OCI-LY7 (cell line): ENCODE results near the gene PCDHGA12. TPM values are rescaled to one million over a fixed set of nuclear protein-coding genes. Genes with fewer than 3 reads are reported as not detected.

Experiments used
- BruUV-seq: library from RNA; stranded (reverse); fragments of 400-500 nt; replicated peaks from 2 replicates; lab custom pipeline; 2021; lab: Mats Ljungman, UMichigan
- CTCF ChIA-PET: fragments of 300-600 bp; sonication (Branson Sonifier 250); formaldehyde crosslinking; loops from one replicate; lab custom pipeline; 2022; ENCODE audit warnings: antibody characterized with exemption; ENCODE audit not compliant: unreplicated experiment; lab: Charles Lee
- POLR2A ChIA-PET: fragments of 300-600 bp; sonication (Branson Sonifier 250); formaldehyde crosslinking; loops from one replicate; lab custom pipeline; 2022; ENCODE audit warnings: antibody characterized with exemption; lab: Charles Lee
- DNase-seq: peaks from one replicate; pipeline ENCODE4 v3.0.0-alpha.2; 2015; ENCODE audit warnings: low spot score
- H2AFZ ChIP-seq: fragments of 200-600 bp; sonication (generic), shearing (Covaris generic); 2 replicates; pipeline ENCODE4 v1.6.1; 2014; ENCODE audit warnings: mild to moderate bottlenecking, antibody characterized with exemption, low read length, moderate library complexity
- H3K27ac ChIP-seq: fragments of 200-600 bp; sonication (generic); 2 replicates; pipeline ENCODE4 v1.5.1; 2014; ENCODE audit warnings: mixed run types, low read depth, mild to moderate bottlenecking, moderate library complexity, low read length, inconsistent platforms; ENCODE audit not compliant: poor library complexity, severe bottlenecking
- H3K36me3 ChIP-seq: fragments of 200-600 bp; sonication (generic); 2 replicates; pipeline ENCODE4 v1.6.1; 2014; ENCODE audit warnings: mild to moderate bottlenecking, antibody characterized with exemption, low read length, moderate library complexity, mixed read lengths; ENCODE audit not compliant: insufficient read depth
- H3K4me1 ChIP-seq: fragments of 200-600 bp; sonication (generic); 2 replicates; pipeline ENCODE4 v1.5.1; 2014; ENCODE audit warnings: mild to moderate bottlenecking, low read length; ENCODE audit not compliant: insufficient read depth, poor library complexity, severe bottlenecking
- H3K4me2 ChIP-seq: fragments of 200-600 bp; sonication (generic); 2 replicates; pipeline ENCODE4 v1.6.1; 2014; ENCODE audit warnings: mild to moderate bottlenecking, low read length
- H3K4me3 ChIP-seq: fragments of 200-600 bp; sonication (generic); 2 replicates; pipeline ENCODE4 v1.5.1; 2014; ENCODE audit warnings: mild to moderate bottlenecking, low read depth, low read length; ENCODE audit not compliant: poor library complexity, severe bottlenecking
- H3K79me2 ChIP-seq: fragments of 200-600 bp; sonication (generic); 2 replicates; pipeline ENCODE4 v1.6.1; 2016; ENCODE audit warnings: low read depth, mild to moderate bottlenecking, low read length, moderate library complexity, mixed read lengths; ENCODE audit not compliant: insufficient read depth
- H3K9me2 ChIP-seq: fragments of 200-600 bp; sonication (generic); 2 replicates; pipeline ENCODE4 v1.6.1; 2016; ENCODE audit warnings: mild to moderate bottlenecking, low read length, mixed read lengths; ENCODE audit not compliant: insufficient read depth
- H3K9me3 ChIP-seq: fragments of 200-600 bp; sonication (generic); 2 replicates; pipeline ENCODE4 v1.6.1; 2014; ENCODE audit warnings: mild to moderate bottlenecking, mixed run types, low read length, mixed read lengths
- H4K20me1 ChIP-seq: fragments of 200-600 bp; sonication (generic); 2 replicates; pipeline ENCODE4 v1.6.1; 2014; ENCODE audit warnings: mild to moderate bottlenecking, antibody characterized with exemption, low read length, moderate library complexity, mixed read lengths; ENCODE audit not compliant: insufficient read depth
- CTCF ChIP-seq: fragments of 200-600 bp; sonication (generic); conservative IDR thresholded peaks from 2 replicates; pipeline ENCODE4 v1.5.1; 2014; ENCODE audit warnings: mild to moderate bottlenecking, antibody characterized with exemption, low read length, moderate library complexity, mixed read lengths
- EZH2phosphoT487 ChIP-seq: fragments of 200-600 bp; sonication (generic); IDR thresholded peaks from 2 replicates; pipeline ENCODE4 v1.6.1; 2018; ENCODE audit warnings: low read depth, borderline replicate concordance, mild to moderate bottlenecking, mixed run types, antibody characterized with exemption, low read length, moderate library complexity, mixed read lengths
- intact Hi-C: fragments of 100-400 bp; cut with micrococcal nuclease; formaldehyde crosslinking; loops from one replicate; pipeline ENCODE4 v1.10.0; 2022; ENCODE audit not compliant: unreplicated experiment
- total RNA-seq, 2 experiments: library from RNA; depleted of rRNA in 1 of 2; stranded (reverse); fragments of >200 nt in 1 of 2; shearing (Covaris generic) in 1 of 2; gene quantifications; 2 replicates each; pipeline ENCODE4 v1.2.3, GENCODE V29; 2014 to 2022

PCDHGA12 gene
- total RNA-seq, 2 experiments from 2014 or later, result 3.4 to 3.9 TPM

GRCh38 chr5:141422742-141423291 lies 7.5 kb upstream of the PCDHGA12 start:
- no TSS peak for BruUV-seq
- POLR2A ChIA-PET, result interaction anchor here (0.6 to 0.7 kb wide), 3 partner anchors 53 to 81 kb away, joined by 3 read pairs; no protein-coding TSS in a partner anchor
- no peak for TF ChIP-seq EZH2phosphoT487
- TF ChIP-seq CTCF, result no peak
- DNase-seq, result no peak
- Histone ChIP-seq H3K4me1 (peaks cover 7% of the 10 kb centered on the region), H3K27ac (no peak overlapping the region), H3K79me2 (no peaks in the 10 kb centered on the region), H3K36me3 (no peaks in the 10 kb centered on the region), H4K20me1 (no peaks in the 10 kb centered on the region), H3K4me2 (no peak overlapping the region), H2AFZ (no peak overlapping the region), H3K4me3 (no peak overlapping the region), H3K9me3 (no peaks in the 10 kb centered on the region), H3K9me2 (no peaks in the 10 kb centered on the region)
- CTCF ChIA-PET, result no interaction called here
- intact Hi-C loops, result no loop called here

GRCh38 chr5:141427783-141428426 lies 2.4 kb upstream of the PCDHGA12 start:
- POLR2A ChIA-PET, result interaction anchor here (0.6 to 0.7 kb wide), 3 partner anchors 18 to 140 kb away, joined by 3 to 4 read pairs (median 4); no protein-coding TSS in a partner anchor
- intact Hi-C loops, result no loop called here

More at GRCh38 chr5:141427783-141428426, 2.4 kb upstream of the PCDHGA12 start:
- Histone ChIP-seq H3K4me2 (no peak overlapping the region), H3K4me3 (no peak overlapping the region), H3K79me2 (no peaks in the 10 kb centered on the region), H4K20me1 (no peaks in the 10 kb centered on the region), H3K9me2 (no peaks in the 10 kb centered on the region), H2AFZ (no peak overlapping the region), H3K4me1 (no peaks in the 10 kb centered on the region), H3K9me3 (no peaks in the 10 kb centered on the region), H3K36me3 (no peaks in the 10 kb centered on the region), H3K27ac (no peak overlapping the region)
- TF ChIP-seq CTCF, result no peak
- TF ChIP-seq EZH2phosphoT487, result no peak
- CTCF ChIA-PET, result interaction anchor here (1.7 kb wide), 1 partner anchor 136 kb away, joined by 3 read pairs; no protein-coding TSS in a partner anchor
- DNase-seq, result no peak
- BruUV-seq, result no TSS peak
